AG04449 (cell line): Measurements from ENCODE around the gene KCNMA1.

Experiments used
- CTCF ChIA-PET: fragments of 350-600 bp; formaldehyde crosslinking; extraction: SDS; loops from one replicate; lab custom pipeline; 2021; ENCODE audit warnings: antibody characterized with exemption; lab: Yijun Ruan, JAX
- POLR2A ChIA-PET: fragments of 400-600, 350-600 bp; formaldehyde crosslinking; extraction: SDS; loops from one replicate; lab custom pipeline; 2020; ENCODE audit warnings: antibody characterized with exemption, inconsistent platforms; lab: Yijun Ruan, JAX
- DNase-seq: peaks from one replicate; pipeline ENCODE4 v3.0.0-alpha.2; 2010; ENCODE audit warnings: low read depth, low spot score
- H3K4me3 ChIP-seq: 2 replicates; pipeline ENCODE4 v1.5.1; 2011; ENCODE audit warnings: low read depth, mild to moderate bottlenecking, control low read depth, low read length
- TF ChIP-seq, protein P1 (sequence below): IDR thresholded peaks from one replicate; pipeline ENCODE4 v1.5.1; 2011; ENCODE audit warnings: mild to moderate bottlenecking, moderate library complexity, low read length, control low read depth, inconsistent platforms; ENCODE audit not compliant: insufficient read depth; ENCODE audit errors: missing control alignments

The KCNMA1 gene

DNA sequence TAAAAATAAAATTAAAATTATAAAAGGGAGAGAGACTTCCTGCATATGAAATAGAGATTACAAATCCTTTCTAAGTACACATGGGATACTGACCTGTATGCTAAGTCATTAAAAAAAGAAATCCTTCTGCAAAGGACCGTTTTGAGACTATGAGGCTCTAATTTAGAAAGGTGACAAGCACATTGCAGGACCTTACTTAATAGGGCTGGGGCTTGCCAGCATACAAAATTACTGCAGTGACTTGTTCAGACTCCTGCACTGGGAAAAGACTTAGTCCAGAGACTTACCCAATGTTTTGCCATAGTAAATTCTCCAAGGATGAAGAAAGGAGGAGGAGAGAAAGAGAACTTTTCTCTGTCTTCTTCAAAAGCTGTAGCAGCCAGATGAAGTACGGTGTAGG is 193.6 kb downstream of the KCNMA1 start:
- TF ChIP-seq, protein P1, sequence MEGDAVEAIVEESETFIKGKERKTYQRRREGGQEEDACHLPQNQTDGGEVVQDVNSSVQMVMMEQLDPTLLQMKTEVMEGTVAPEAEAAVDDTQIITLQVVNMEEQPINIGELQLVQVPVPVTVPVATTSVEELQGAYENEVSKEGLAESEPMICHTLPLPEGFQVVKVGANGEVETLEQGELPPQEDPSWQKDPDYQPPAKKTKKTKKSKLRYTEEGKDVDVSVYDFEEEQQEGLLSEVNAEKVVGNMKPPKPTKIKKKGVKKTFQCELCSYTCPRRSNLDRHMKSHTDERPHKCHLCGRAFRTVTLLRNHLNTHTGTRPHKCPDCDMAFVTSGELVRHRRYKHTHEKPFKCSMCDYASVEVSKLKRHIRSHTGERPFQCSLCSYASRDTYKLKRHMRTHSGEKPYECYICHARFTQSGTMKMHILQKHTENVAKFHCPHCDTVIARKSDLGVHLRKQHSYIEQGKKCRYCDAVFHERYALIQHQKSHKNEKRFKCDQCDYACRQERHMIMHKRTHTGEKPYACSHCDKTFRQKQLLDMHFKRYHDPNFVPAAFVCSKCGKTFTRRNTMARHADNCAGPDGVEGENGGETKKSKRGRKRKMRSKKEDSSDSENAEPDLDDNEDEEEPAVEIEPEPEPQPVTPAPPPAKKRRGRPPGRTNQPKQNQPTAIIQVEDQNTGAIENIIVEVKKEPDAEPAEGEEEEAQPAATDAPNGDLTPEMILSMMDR = no peak
- CTCF ChIA-PET = interaction anchor here (1.0 to 1.2 kb wide), 2 partner anchors 16 kb away, joined by 3 to 4 read pairs; no protein-coding TSS in a partner anchor
- POLR2A ChIA-PET = no interaction called here
- H3K4me3 ChIP-seq = no peak overlapping the region
- DNase-seq = no peak

DNA sequence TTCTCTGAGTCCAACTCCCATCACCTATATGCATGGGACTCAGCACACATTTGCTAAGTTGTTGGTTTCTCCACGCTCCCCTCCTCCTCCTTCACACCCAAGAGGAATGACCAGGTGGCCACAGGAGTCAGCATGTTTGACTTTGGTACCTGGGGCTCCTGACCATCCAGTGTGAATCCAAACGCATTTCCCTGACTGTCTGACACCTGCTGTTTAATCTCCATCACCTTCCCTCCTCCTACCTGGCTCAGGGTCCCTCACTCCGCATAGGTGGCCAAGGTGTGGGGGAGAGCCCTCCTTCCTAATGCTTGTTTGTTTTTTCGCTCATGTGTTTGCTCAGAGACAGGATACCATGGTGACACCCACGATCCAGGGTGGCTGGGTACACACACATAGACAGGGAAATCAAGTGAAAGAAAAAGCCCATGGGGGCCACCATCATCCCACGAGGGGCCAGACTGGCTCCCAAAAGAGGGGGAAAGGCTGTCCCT is 194.9 kb downstream of the KCNMA1 start:
- DNase-seq = no peak
- ChIA-PET CTCF (interaction anchor here (8.0 kb wide), 1 partner anchor 14 kb away, joined by 54 read pairs; no protein-coding TSS in a partner anchor), POLR2A (no interaction called here)
- TF ChIP-seq, protein P1 = no peak
- no peak overlapping the region for H3K4me3 ChIP-seq

DNA sequence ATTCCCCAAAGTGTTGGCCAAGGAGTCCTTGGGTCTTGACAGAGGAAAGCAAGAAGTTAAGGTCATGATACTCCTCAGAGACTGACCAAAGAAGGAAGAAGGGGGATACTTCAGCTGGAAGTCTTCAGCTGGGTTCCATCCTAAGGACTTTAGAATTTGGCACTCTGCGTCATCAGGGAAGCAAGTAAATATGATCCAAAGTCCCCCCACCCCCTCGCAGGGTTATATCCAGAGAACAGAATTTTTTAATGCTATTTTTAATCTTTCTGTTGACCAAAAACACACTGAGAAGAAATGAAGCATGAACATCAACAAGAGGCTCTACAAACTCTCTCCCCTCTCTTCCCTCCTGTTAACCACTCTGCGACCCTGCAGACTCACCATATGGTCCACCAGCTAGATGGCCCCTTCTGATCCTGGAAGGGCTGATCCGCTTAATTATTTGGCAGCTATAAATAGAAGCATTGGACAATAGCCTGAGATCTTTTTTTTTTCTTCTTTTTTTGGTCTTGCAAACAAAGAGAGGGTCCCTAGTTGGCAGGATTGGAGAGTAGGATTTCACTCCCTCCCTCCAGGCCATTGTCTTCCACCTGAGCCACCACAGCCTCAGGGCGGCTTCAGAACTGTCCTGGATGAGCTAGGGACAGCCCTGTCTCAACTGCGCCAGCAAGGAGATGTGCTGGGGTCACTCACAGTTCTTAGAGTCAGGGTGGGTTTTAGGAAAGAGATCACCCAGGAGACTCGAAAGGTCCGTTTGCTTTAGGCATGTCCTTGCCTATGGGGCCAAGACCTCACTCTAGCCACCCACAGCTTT is 196.0 kb downstream of the KCNMA1 start:
- no peak for DNase-seq

DNA sequence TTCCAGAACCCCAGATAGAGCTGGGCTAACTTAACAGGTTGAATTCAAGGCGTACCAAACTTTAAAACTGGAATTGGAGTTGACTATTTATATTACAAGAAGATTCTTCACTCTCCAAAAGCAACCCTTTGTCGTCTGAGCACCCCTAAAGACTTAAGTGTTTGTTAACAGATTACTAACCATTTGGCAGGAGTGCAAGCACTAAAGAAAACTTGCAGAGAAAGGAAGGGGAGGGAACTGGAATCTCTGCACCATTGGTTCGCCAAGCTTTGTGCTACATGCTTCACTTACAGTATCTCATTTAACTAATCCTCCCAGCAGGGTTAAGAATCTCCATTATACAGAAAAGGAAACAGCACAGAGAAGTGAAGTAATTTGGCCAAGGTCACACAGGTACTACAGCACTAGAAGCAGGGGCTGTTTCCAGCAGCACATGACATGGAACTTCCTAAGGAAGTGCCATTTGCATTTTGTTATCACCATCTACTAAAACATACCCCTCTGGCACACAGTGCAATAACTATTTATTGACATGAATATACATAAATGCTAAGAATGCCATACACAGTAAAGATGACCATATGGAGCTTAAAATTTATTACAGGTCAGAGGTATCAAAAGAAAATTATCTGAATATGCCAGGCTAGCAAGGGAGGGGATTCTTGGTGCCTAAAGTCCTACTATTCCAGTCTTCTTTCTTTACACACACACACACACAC is 201.2 kb downstream of the KCNMA1 start:
- H3K4me3 ChIP-seq = no peak overlapping the region
- TF ChIP-seq, protein P1 = no peak
- no peak for DNase-seq
- CTCF ChIA-PET = interaction anchor here (0.8 to 8.0 kb wide), 8 partner anchors 8 to 262 kb away, joined by 3 to 54 read pairs (median 4); no protein-coding TSS in a partner anchor
- POLR2A ChIA-PET = no interaction called here

More for the DNA sequence above, 196.0 kb downstream of the KCNMA1 start:
- ChIA-PET POLR2A (interaction anchor here (0.6 kb wide), 2 partner anchors 23 to 65 kb away, joined by 3 read pairs; no protein-coding TSS in a partner anchor), CTCF (interaction anchor here (0.6 to 8.0 kb wide), 3 partner anchors 13 to 276 kb away, joined by 3 to 54 read pairs (median 6); no protein-coding TSS in a partner anchor)
- no peak overlapping the region for H3K4me3 ChIP-seq
- TF ChIP-seq, protein P1 = no peak

DNA sequence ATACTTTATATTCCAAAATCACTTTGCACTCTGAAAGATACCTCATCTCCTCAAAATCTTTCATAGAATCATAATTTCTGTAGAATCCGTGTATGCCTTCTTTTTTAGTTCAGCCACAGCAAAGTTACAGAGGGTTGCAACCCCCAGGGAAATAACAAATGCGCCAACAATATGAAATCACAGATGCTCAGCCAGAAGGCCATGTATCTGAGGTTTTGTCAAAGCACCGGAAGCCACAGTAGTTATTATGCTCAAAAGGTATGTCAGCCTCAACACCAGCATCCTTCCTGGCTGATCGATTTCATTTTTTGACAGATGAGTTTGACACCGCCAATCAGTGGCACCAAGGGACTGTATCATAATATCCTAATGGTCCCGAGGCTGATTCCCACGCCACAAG is 204.1 kb downstream of the KCNMA1 start:
- DNase-seq = no peak
- TF ChIP-seq, protein P1 = no peak
- ChIA-PET POLR2A (no interaction called here), CTCF (interaction anchor here (0.8 kb wide), 1 partner anchor 15 kb away, joined by 3 read pairs; no protein-coding TSS in a partner anchor)
- no peak overlapping the region for H3K4me3 ChIP-seq
